ENCODE measurements around the gene CDK4.
"Not testable (repeated sequence)": the region's sequence is repeated elsewhere in the genome, so short reads cannot be mapped to it uniquely, and the experiment has no call there.

CDK4 gene

GRCh38 chr12:57751788-57752667 is at the start of gene CDK4:
Gene CDK4 (minus strand): TSS chr12:57752310. CDS start chr12:57751717, 593 bp downstream.
- peak; percentile 96 for DNase-seq

- DNase-seq, result no peak
Observed at GRCh38 chr12:57800965-57801364, 48.9 kb upstream of the CDK4 start.

GRCh38 chr12:57797933-57798332 is 45.8 kb upstream of the CDK4 start:
- DNase-seq, result no peak

- DNase-seq, result no peak
Observed at GRCh38 chr12:57796996-57797395, 44.9 kb upstream of the CDK4 start.

GRCh38 chr12:57795354-57795753 is 43.2 kb upstream of the CDK4 start:
- DNase-seq, result no peak

- no peak for DNase-seq
Observed at GRCh38 chr12:57793920-57794319, 41.8 kb upstream of the CDK4 start.

- DNase-seq, result no peak
Observed at GRCh38 chr12:57783861-57784260, 31.8 kb upstream of the CDK4 start.

GRCh38 chr12:57783466-57783801 is 31.3 kb upstream of the CDK4 start:
- no peak for DNase-seq

GRCh38 chr12:57782608-57783465 is 30.7 kb upstream of the CDK4 start, which contains the start of gene TSFM:
Gene TSFM (plus strand): TSS chr12:57782787. CDS start chr12:57782802, 15 bp downstream.
- DNase-seq, result peak; percentile 93

GRCh38 chr12:57782243-57782607 is 30.1 kb upstream of the CDK4 start:
- no peak for DNase-seq

- no peak for DNase-seq
Observed at GRCh38 chr12:57781801-57782200, 29.7 kb upstream of the CDK4 start.

GRCh38 chr12:57781244-57781643 is 29.1 kb upstream of the CDK4 start:
- no peak for DNase-seq

- no peak for DNase-seq
Observed at GRCh38 chr12:57780284-57780897, 28.3 kb upstream of the CDK4 start.

- DNase-seq, result no peak
Observed at GRCh38 chr12:57779736-57780135, 27.6 kb upstream of the CDK4 start.

- no peak for DNase-seq
Observed at GRCh38 chr12:57777911-57778310, 25.8 kb upstream of the CDK4 start.

- DNase-seq, result no peak
Observed at GRCh38 chr12:57777367-57777766, 25.3 kb upstream of the CDK4 start.

- DNase-seq, result no peak
Observed at GRCh38 chr12:57776247-57776587, 24.1 kb upstream of the CDK4 start.

GRCh38 chr12:57775563-57776246 is 23.6 kb upstream of the CDK4 start:
- no peak for DNase-seq

- DNase-seq, result no peak
Observed at GRCh38 chr12:57775044-57775443, 22.9 kb upstream of the CDK4 start.

- DNase-seq, result not testable (repeated sequence)
Observed at GRCh38 chr12:57774634-57775033, 22.5 kb upstream of the CDK4 start.

- no peak for DNase-seq
Observed at GRCh38 chr12:57772429-57773322, 20.6 kb upstream of the CDK4 start, which contains the start of gene EEF1AKMT3. Gene EEF1AKMT3 (plus strand): TSS chr12:57772614. CDS start chr12:57772725, 111 bp downstream.
